GM10847 (cell line): Measurements from ENCODE around the gene OGDHL.

Experiments used
- POLR2A ChIP-seq: IDR thresholded peaks from 2 replicates; pipeline ENCODE4 v1.6.1; 2011; ENCODE audit not compliant: insufficient read length; ENCODE audit errors: extremely low read depth

Gene OGDHL

DNA sequence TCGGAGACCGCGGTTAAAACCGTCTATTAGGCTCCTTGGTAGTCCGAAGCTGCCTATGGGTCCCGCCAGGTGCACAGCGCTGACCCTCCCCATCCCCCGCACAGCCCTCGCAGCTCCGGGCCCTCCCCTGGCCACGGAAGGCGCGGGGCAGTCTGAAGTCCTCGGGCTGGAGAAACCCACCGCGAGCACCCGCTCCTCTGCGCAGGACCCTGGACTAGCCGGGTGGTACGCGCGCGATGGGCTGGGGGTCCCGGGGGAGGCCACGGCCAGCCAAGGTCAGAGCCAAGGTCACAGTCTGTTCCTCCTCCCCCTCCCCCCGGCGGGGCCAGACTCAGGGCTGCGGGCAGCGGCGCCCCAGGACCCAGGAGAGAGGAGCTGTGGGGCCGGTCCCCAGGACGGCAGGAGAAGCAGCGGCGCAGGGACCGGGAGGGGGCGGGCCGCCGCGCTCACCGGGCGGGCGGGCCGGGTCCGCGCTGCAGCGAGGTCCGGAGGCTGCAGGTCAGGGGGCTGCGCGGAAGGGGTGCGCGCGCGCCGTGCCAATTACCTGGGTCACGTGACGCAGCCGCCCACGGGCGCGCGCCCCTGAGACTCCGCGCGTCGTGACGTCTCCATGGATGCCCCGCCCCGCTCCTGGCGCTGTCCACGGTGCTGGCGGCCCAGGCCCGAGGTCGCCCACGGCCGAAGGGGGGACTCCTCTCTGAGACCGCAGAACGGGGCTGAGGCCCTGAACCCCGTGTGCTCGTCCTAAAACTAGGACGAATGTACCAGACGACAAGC, at the start of gene OGDHL:
OGDHL (minus strand) TSS at position 535 of the 777 bp plus-strand sequence. CDS start 3,731 bp downstream, outside the sequence.
- no peak for TF ChIP-seq POLR2A

DNA sequence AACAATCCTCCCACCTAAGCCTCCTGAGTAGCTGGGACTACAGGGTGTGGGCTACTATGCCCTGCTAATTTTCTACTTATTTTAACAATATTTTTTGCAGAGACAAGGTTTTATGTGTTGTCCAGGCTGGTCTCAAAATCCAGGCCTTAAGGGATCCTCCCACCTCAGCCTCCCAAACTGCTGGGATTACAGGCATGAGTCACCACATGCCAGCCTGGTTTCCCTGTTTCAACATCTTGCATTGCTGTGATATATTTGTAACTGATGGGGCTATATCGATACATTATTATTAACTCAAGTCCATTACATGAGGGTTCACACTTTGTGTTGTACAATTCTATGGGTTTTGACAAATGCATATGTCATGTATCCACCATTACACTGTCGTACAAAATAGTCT, 41.9 kb upstream of the OGDHL start:
- no peak for TF ChIP-seq POLR2A

DNA sequence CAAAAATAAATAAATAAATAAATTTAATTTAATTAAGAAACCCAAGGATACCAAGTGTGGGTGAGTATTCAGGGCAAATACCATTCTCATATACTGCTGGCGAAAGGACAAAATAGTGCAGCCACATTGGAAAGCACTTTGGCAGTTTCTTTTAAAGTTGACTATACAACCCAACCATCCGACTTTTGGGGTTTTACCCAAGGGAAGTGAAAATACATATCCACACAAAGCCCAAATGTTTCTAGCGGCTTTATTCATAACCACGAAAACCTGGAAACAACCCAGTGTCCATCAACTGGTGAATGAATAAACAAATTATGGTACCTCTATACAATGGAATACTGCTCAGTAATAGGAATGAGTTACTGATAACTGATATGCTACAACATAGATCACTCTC, 36.2 kb upstream of the OGDHL start:
- no peak for TF ChIP-seq POLR2A

DNA sequence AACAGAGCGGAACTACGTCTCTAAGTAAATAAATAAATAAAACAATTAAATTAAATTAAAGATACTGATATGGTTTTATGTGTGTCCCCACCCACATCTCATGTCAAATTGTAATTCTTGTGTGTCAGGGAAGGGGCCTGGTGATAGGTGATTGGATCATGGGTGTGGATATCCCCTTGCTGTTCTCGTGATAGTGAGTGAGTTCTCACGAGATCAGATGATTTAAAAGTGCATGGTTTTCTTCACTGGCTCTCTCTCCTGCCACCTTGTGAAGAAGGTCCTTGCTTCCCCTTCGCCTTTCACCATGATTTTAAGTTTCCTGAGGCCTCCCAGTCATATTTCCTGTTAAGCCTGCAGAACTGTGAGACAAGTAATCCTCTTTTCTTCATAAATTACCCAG, 29.0 kb upstream of the OGDHL start:
- no peak for TF ChIP-seq POLR2A

DNA sequence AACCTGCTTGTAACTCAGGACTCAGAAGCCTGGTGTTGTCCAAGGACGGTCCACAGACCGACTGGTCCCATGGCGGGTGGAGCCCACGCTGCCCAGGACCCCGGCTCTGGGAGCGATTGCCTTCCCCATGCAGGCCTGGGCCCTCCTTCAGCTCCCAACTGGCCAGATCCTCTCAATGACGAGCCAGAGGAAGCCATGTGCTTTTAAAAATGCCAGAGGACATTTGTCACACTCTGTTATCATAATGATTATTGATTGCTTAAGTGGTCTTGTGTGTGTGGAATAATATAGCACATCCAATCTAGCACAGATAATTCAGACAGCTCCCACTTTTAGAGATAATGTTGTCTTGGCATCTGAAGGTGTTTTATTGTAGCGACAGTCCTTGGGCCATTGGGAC, 22.6 kb upstream of the OGDHL start:
- no peak for TF ChIP-seq POLR2A

DNA sequence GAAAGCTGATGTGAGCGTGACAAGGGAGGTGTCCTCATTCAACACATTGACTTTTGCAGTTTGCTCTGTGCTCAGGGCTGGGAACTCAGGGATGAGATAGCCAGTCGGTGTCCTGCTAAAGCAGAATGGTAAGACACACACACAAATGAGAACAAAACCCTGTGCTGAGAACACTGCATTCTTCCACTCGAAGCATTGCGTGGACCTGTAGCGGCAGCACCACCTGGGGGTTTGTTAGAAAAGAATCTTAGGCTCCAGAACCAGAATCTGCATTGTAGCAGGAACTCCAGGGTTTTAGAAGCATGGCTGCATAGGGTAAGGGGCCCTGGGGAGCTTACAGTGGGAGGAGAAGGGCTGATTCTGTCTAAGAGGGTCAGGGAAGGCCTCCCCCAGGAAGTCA, 21.5 kb upstream of the OGDHL start:
- no peak for TF ChIP-seq POLR2A

DNA sequence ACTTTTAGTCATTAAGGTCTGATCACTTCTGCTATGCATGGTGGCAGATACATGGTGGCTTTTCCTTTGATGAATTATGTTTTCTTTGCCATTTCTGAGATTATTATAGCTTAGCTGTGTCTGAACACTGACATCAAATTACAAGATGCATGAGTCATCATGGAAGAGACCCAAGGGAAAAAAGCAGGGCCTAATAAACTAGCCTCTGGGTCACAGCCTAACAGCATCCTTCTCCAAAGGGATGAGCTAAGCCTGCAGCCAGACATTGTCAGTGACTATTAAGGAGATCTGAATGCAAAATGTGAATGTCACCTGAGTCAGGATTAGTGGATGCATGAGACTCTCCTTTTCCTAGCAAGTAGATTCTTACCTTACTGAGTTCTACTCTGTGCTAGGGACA, 19.1 kb upstream of the OGDHL start:
- TF ChIP-seq POLR2A: no peak

DNA sequence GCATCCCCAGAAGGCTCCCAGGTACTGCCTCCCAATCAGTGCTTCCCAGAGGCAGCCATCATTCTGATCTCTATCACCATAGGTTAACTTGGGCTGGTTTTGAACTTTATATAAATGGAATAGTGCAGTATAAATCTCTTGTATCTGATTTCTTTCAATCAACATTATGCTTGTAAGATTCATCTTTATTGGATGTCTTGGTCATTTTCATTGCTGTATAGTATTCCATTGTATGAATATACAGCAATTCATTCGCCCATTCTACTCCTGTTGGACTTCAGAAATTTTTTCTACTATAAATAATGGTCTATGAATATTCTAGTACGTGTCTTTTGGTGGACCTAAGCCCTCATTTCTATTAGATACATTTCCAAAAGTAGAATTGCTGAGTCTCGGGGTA, 16.1 kb upstream of the OGDHL start:
- no peak for TF ChIP-seq POLR2A

DNA sequence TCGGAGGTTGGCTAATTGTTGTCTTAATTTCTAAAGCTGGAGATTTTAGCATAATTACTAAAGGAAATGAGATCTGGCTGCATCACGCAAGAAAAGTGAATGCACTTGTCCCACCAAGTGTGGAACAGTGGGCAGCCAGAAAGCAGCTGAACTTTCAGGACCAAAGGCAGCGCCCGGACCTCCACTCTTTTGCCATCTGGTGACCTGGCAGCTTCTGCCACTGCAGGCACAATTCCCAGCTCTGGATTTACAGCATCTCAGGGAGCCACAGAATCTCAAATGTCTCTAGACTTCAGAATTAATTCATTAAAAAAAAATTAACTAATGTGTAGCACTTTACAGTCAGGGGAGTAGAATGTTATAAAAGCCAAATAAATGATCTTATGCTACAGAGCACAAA, 14.7 kb upstream of the OGDHL start:
- no peak for TF ChIP-seq POLR2A

DNA sequence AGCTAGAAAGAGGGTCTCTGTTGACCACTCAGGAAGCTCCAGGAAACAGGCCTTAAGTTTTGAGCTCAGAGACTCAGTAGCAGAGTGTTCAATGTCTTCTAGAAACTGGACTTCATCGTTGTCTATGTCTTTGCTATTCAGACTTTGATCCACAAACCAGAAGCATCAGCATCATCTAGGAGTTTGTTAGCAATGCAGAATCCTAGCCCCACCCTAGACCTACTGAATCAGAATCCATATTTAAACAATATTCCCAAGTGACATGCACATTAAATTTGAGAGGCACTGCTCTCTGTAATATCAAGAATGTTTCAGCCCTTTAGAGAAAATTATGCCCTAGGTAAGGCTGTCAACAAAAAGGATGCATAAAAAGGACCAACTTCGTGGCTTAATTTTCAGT, 12.9 kb upstream of the OGDHL start:
- no peak for TF ChIP-seq POLR2A

DNA sequence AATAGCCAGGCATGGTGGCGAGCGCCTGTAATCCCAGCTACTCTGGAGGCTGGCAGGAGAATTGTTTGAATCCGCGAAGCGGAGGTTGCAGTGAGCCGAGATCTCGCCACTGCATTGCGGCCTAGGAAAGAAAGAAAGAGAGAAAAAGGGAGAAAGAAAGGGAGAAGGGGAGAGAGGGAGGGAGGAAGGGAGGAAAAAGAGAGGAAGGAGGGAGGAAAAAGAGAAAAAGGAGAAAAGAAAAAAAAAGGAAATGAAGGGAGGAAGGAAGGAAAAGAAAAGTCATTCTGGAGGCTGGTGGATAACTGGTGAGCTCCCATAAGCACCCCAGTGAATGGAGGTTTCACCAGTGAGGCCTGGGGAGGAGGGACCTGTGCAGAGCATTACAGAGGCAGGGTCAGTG, 7.6 kb upstream of the OGDHL start:
- no peak for TF ChIP-seq POLR2A

DNA sequence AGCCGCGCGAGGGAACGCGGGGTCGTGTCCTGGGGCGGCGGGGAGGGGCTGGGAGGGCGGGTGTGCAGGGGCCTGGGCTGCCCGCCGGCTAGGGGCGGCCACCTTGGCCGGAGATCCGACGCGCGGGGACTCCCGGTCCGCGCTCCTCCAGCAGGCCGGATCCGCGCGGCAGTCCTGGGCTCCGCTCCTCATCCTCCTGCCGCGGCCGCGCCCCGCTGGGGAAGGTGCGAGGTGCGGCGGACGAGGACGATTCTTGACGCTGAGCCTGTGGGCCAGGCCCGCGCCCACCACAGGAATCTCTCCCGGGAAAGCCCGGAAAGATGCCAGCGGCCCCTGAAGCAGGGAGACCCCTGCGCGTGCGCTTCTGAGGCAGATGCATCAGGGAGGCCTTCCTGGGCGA, 6.6 kb upstream of the OGDHL start:
- no peak for TF ChIP-seq POLR2A

DNA sequence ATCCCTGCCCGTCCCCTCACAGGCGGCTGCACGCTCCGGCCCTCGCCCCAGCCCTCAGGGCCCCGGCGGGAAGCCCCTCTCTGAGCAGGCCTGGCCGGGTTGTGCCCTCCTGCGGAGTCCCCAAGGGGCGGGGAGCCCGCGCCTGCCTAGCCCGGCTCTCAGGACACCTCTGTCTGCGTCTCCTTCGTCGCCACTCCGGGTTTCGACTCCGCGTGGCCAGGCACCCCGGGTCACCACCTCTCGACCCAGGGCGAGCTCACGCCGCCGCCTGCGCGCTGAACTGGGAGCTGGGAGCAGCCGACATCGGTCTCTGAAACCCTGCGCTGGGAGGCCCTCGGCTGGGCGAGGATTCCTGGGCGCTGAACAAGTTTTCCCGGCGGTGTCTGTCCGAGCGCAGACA, 6.2 kb upstream of the OGDHL start:
- no peak for TF ChIP-seq POLR2A

DNA sequence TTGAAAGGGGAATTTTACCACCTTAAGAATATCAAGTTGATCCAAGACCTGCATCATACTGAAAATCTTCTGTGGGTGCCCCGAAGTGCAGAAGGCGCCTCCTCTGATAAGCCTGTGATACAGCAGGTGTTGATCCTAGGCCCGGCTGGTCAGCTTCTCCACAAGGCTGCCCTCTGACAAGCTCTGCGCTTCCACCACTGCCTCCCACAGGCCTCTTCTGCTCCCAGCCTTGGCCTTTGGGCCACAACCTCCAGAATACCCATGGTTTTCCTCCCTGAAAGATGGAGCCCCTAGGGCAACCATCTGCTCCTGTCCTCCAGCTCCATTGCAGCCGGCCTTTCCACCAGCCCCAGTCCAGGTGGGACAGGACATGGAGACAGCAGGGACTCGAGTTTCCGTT, 5.6 kb upstream of the OGDHL start:
- no peak for TF ChIP-seq POLR2A

DNA sequence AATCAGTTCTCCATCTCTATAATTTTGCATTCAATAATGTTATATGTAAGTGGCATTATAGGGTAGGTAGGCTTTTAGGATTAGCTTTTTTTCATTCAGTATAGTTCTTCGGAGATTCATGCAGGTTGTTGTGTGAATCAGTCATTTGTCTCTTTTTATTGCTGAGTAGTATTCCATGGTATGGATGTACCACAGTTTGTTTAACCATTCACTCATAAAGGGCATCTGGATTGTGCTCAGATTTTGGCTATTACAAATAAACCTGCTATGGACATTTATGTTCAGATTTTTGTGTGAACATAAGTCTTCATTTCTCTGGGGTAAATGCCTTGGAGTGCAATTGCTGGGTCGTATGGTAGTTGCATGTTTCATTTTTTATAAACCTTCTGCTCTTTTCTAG, 4.4 kb upstream of the OGDHL start:
- no peak for TF ChIP-seq POLR2A

DNA sequence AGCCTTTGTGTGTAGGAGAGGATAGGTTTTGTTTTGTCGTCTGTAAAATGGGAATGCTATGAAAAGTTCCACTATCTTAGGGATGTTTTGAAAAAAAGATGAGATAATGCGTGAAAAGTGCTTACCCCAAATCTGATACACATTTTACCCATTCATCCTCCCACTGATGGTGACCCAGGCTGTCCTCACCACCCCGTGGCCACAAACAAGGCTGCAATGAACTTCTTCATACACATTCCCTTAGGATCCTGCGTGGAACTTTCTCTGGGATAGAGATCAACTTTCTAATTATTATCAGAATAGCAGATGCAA, 399 bp upstream of the OGDHL start:
- no peak for TF ChIP-seq POLR2A

DNA sequence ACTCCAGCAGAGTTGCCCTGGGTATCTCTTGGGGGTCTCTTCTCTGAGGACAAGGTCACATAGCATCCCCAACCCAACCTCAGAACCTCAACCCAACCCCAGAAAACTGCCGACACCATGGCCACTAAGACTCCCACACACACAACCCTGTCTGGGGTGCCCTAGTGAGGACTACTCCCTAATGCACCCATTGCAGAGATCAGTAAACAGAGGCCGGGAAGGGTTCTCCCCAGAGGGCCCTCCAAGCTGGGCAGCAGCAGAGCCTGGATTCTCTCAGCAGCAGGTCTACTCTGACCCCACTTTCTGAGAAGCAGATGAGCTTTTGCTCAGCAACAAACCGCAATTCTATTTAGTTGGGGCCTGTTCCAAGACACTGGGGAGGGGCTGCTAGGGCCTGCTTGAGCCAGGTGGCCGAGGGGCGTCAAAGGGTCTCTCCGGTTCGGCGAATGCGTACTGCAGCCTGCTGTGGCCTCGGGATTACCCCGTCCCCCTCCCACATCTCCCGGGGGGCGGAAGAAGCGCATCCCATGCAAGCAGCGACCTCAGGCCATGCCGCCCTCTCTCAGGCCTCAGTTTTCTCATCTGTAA, 828 bp downstream of the OGDHL start:
- TF ChIP-seq POLR2A: no peak
